Testis (tissue), 2 donors: ENCODE results near the gene SLC6A6.

Experiments
- POLR2A ChIP-seq: fragments of 450-650 bp; IDR thresholded peaks from one replicate; pipeline ENCODE4 v1.6.1; 2017; ENCODE audit warnings: antibody characterized with exemption, mild to moderate bottlenecking, moderate library complexity
- TF ChIP-seq, protein P1 (sequence below), 3 experiments: fragments of 450-650 bp in 2 of 3; fragments of 200-600 bp in 1 of 3; sonication (generic) in 1 of 3; IDR thresholded peaks; one replicate each; pipeline ENCODE4 v1.5.1; 2016 to 2019; ENCODE audit warnings: antibody characterized with exemption in 3 of 3, mild to moderate bottlenecking in 2 of 3, moderate library complexity in 1 of 3

DNA sequence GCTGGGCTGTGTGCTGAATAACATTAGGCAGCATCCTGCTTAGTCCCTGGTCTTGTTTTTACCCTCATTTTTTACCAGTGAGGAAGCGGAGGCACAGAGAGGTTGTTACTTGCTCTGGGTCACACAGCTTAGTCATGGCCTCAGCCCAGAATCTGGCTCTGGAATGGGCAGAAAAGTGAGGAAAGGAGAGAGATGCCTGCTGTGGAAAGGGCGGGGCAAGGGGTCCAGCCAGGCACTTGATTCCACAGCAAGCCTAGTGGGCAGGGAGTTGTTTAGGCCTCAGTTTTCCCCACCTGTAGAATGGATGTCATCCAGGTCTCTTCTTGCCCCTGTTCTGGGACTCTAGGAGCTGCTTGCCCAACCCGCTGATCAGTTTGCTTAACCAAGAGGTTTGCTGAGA lies 35.9 kb downstream of the SLC6A6 start:
- TF ChIP-seq, protein P1, sequence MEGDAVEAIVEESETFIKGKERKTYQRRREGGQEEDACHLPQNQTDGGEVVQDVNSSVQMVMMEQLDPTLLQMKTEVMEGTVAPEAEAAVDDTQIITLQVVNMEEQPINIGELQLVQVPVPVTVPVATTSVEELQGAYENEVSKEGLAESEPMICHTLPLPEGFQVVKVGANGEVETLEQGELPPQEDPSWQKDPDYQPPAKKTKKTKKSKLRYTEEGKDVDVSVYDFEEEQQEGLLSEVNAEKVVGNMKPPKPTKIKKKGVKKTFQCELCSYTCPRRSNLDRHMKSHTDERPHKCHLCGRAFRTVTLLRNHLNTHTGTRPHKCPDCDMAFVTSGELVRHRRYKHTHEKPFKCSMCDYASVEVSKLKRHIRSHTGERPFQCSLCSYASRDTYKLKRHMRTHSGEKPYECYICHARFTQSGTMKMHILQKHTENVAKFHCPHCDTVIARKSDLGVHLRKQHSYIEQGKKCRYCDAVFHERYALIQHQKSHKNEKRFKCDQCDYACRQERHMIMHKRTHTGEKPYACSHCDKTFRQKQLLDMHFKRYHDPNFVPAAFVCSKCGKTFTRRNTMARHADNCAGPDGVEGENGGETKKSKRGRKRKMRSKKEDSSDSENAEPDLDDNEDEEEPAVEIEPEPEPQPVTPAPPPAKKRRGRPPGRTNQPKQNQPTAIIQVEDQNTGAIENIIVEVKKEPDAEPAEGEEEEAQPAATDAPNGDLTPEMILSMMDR (IDR thresholded peaks at IDR 0.05): no peak
- TF ChIP-seq POLR2A: no peak
